Right ventricle myocardium superior (tissue), 1 donor: ENCODE measurements around the gene ENOX2. TPM values are rescaled to one million over a fixed set of nuclear protein-coding genes. Genes with fewer than 3 reads are reported as not detected.

ENCODE experiments used
- ATAC-seq: fragments of 200-7000 bp; cut with Tn5 transposase; one replicate; pipeline ENCODE4 v1.9.1; 2020; ENCODE audit warnings: mild to moderate bottlenecking; ENCODE audit not compliant: poor library complexity
- DNase-seq: peaks from one replicate; pipeline ENCODE4 v3.0.0-alpha.2; 2020
- intact Hi-C: fragments of 100-400 bp; cut with DNase I; formaldehyde crosslinking; loops from one replicate; pipeline ENCODE4 v1.11.2; 2022
- total RNA-seq: library from RNA; stranded (reverse); fragmentation: NEBNext Ultra II Directional; extraction: Animal tissue kit (Norgen Biotek cat#: 25700); gene quantifications from one replicate; pipeline ENCODE4 v1.2.1, GENCODE V29; 2021
- donor health status: DM: no; HTN: yes; CAD: no; lungs with severe emphysema.

The ENOX2 gene
- total RNA-seq, 1 donor from 2014 or later = 13.4 TPM

DNA sequence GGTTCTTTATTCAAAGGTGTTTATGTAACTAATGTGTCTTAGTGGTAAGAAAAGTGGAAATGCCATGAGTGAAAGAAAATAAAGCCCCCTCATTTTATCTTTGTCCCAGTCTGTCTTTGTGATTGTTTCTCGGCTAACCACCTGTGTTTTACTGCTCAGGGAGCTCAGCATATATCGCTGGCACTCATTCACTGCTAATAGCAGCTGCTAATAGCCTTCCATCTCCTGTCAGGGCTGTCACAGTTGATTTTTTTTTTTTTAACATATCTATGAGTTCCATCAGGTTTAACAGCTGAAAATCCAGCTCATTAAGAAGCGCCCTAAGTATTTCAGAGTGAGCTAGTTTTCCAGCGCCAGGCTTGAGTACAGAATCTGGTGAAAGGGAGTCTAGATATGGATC lies 295.6 kb downstream of the ENOX2 start:
- intact Hi-C loops = no loop called here

DNA sequence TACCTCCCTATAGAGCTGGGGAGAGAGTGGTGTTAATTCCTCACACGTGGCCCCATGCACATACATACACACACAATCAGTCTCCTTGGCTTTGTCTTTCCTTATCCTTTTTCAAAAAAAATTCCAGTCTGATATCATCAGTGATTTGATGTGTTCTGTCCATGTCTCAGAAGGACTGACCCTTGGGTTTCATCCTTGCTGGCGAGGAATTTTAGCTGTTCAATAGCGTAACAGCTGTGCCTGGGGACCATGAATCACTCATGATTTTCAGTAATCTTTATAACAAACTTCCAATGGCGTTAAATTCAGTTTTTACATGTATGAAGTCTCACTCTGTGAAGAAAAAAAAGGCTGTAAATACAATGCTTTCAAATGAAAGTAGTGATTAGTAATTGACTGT lies 296.6 kb downstream of the ENOX2 start:
- no peak for DNase-seq
- no peak for ATAC-seq
- intact Hi-C loops = no loop called here

More for the DNA sequence above, 295.6 kb downstream of the ENOX2 start:
- no peak for DNase-seq
- no peak for ATAC-seq

DNA sequence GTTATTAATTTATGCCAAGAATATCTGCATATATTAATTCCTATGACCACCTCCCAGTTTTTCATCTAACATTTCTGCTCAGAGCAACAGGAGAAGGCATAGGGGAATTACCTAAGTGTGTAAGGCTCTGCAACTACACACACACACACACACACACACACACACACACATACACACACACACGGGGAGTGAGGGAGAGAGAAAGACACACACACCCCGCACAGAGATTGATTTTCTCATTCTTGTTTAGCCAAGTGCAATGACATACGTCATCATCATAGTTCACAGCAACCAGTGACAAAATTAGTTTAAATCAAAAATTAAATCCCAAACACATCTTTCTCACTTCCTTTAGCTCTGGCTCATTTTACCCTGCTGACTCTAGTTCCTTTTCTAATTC lies 298.1 kb downstream of the ENOX2 start:
- DNase-seq = no peak
- intact Hi-C loops = no loop called here
- ATAC-seq = no peak

DNA sequence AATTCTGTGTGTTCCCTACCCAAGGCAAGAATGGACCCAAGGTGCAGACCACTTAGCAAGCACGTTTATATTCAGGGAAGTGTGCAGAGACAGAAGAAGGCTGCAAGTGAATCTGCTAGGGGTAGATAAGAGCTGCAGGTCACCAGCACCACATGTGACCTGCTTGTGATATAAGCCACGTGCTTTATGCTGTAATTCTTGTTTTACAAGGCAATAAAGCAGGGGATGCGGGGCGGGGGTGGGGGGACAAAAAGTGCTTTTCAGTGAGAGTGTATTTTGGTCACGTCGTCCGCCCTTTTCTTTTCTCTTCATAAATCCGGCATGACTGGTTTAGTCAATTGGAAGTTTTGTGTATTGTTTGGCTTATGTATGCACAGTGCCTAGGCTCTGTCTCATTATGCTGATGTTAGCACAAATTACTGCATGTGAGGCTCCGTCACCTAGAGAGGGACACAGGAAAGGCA lies 308.5 kb downstream of the ENOX2 start:
- DNase-seq (no peak), ATAC-seq (no peak)
- intact Hi-C loops = no loop called here

DNA sequence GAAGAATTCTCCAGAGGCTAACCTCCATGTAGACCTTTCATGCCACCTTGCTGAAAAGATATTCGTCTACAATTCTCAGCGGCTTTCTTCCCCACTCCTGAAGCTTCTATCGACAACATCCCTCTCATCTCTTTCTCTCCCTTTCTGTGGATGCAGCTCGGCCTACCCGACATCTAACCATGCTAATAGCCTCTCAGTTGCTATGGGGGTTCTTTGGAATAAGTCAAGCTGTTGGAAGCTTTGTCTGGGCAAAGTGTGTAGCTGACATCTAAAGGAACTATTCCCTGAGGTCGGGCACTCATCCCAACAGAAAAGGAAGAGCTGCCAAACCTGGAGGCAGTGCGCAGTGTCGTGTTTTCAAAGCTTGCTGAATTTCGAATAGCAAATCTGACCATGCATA lies 309.1 kb downstream of the ENOX2 start:
- DNase-seq (no peak), ATAC-seq (no peak)
- intact Hi-C loops = no loop called here

DNA sequence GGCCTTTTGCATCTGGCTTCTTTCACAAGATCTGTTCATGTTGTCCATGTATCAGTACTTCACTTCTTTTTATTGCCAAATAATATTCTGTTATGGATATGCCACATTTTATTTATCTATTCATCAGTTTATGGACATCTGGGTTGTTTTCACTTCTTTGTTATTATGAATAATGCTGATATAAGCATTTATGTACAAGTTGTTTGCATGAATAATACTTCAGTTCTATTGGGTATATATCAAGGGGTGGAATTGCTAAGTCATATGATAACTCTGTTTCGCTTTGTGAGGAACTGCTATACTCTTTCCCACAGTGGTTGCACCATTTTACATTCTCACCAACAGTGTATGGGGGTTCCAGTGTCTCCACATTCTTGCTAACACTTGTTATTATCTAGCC lies 310.8 kb downstream of the ENOX2 start:
- ATAC-seq (no peak), DNase-seq (no peak)
- intact Hi-C loops = no loop called here

DNA sequence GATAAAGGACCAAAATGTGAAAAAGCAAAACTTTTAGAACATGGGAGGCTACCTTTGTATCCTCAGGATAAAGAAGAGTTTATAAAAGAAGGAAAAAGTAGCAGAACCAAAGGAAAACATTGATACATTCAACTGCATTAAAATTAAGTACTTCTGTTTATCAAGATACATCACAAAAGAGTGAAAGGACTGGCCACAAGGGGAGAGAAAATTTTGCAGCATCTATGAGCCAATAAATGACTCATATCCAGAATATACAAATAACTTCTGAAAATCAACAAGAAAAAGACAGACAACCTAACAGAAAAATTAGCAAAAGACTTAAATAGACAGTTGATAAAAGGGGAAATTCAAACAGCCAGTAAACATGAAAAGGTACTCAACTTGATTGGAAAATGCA lies 324.1 kb downstream of the ENOX2 start:
- intact Hi-C loops = no loop called here
- ATAC-seq (no peak), DNase-seq (no peak)

DNA sequence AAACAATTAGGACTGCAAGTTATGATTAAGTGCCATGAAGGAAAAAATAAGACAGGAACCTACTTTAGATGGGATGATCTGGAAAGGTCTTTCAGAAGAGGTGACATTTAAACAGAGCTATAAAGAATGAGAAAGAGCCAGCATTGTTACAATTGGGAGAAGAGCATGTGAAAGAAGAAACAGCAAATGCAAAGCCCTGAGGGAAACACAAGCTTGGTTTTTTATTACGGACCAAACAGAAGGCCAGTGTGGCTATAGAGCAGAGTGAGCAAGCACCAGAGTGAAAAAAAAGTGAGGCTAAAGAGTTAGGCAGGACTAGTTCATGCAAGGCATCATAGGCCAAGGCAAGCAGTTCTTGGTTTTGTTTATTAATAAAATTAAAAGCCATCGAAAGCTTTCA lies 325.6 kb downstream of the ENOX2 start:
- DNase-seq = no peak
- intact Hi-C loops = no loop called here
- no peak for ATAC-seq

DNA sequence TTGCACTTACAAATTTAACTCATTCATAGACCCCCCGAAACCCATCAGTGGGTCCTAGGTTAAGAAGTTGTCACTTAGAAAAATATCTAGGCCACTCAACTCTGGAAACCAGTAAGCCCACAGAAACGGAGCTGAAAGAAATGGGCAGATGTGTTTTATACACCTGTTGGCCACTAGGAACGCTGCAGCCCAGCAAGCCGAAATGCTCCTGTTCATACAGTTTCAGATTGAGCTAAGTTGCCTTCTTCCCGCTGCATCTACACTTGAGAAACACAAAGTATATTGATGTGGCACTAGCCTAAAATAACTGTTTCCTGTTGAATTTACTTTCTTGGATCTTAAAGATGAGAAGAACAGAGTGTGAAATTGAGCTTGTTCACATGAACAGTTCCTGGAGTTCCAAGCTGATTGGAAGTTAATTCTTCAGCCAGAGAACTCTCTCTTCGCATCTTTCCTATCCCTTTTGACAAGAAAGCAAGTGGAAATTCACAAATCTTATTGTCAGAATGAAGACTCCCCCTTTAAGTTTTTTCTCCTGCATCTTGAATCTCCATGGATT lies 327.1 kb downstream of the ENOX2 start:
- intact Hi-C loops = no loop called here
- ATAC-seq = no peak
- DNase-seq = peak; percentile 43

Other genes starting within 250 kb of the ENOX2 start
- gene ARHGAP36, start 155.1 kb upstream of the ENOX2 start, total RNA-seq = not detected